T-helper 2 cell treated with Interferon-gamma antibody and Interleukin-4, amounts not matched to agents 5 μg/mL and 100 μg/mL, for 36 hours (primary cell): Measurements from ENCODE around the gene CFAP97.
"Not testable (repeated sequence)": the region's sequence is repeated elsewhere in the genome, so short reads cannot be mapped to it uniquely, and the experiment has no call there.

ENCODE experiments used
- DNase-seq: peaks from one replicate; pipeline ENCODE4 v3.0.0; 2021; ENCODE audit warnings: low spot score
- H3K27ac Mint-ChIP-seq: one replicate; pipeline ENCODE4 v1.8.0; 2021; ENCODE audit warnings: mild to moderate bottlenecking, mixed read lengths
- H3K27me3 Mint-ChIP-seq: one replicate; pipeline ENCODE4 v1.8.0; 2021; ENCODE audit warnings: low read depth, mixed read lengths
- H3K36me3 Mint-ChIP-seq: one replicate; pipeline ENCODE4 v1.8.0; 2021; ENCODE audit warnings: low read depth, mixed read lengths
- H3K4me1 Mint-ChIP-seq: one replicate; pipeline ENCODE4 v1.8.0; 2021; ENCODE audit warnings: low read depth, mixed read lengths
- H3K4me3 Mint-ChIP-seq: one replicate; pipeline ENCODE4 v1.8.0; 2022; ENCODE audit warnings: mild to moderate bottlenecking, moderate library complexity, mixed read lengths
- H3K9me3 Mint-ChIP-seq: one replicate; pipeline ENCODE4 v1.8.0; 2021; ENCODE audit warnings: mixed read lengths

The CFAP97 gene

GRCh38 chr4:185215261-185215660, 11.5 kb upstream of the CFAP97 start:
- DNase-seq = no peak
- H3K36me3 Mint-ChIP-seq = peaks cover 10% of the 10 kb centered on the region
- peaks cover 20% of the 10 kb centered on the region for H3K4me1 Mint-ChIP-seq
- H3K4me3 Mint-ChIP-seq = no peak overlapping the region
- no peaks in the 10 kb centered on the region for H3K9me3 Mint-ChIP-seq
- no peak overlapping the region for H3K27ac Mint-ChIP-seq
- H3K27me3 Mint-ChIP-seq = peaks cover 9% of the 10 kb centered on the region

- Mint-ChIP-seq H3K9me3 (no peaks in the 10 kb centered on the region), H3K4me1 (peaks cover 20% of the 10 kb centered on the region), H3K4me3 (no peak overlapping the region)
Observed at GRCh38 chr4:185213877-185214276, 10.1 kb upstream of the CFAP97 start.

DNA sequence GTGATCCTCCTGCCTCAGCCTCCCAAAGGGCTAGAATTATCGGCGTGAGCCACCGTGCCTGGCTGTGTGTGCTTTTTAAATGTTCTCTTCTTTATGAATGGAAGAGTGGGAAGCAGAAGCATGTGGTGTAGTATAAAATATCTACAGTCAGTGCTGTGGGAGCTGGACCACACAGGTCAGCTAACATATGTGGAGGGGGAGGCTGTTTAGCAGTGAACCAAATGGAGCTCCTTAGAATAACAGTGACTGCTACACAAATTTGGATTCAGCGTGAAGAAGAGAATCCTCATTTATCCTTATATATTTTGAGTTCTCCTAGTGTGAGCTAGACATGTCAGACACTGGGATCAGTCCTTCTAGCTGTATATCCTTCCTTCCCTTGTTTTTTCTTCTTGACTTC, 8.8 kb upstream of the CFAP97 start:
- H3K27me3 Mint-ChIP-seq = peaks cover 9% of the 10 kb centered on the region
- H3K4me1 Mint-ChIP-seq = peaks cover 23% of the 10 kb centered on the region
- H3K9me3 Mint-ChIP-seq = no peaks in the 10 kb centered on the region
- no peak overlapping the region for H3K27ac Mint-ChIP-seq
- no peak overlapping the region for H3K4me3 Mint-ChIP-seq
- no peak for DNase-seq
- peaks cover 10% of the 10 kb centered on the region for H3K36me3 Mint-ChIP-seq

More at GRCh38 chr4:185213877-185214276, 10.1 kb upstream of the CFAP97 start:
- Mint-ChIP-seq H3K27me3 (peaks cover 9% of the 10 kb centered on the region), H3K27ac (no peak overlapping the region), H3K36me3 (peaks cover 10% of the 10 kb centered on the region)
- no peak for DNase-seq

GRCh38 chr4:185211641-185212040, 7.8 kb upstream of the CFAP97 start:
- peak overlapping the region; percentile 83 for H3K4me3 Mint-ChIP-seq
- peaks cover 10% of the 10 kb centered on the region for H3K36me3 Mint-ChIP-seq

DNA sequence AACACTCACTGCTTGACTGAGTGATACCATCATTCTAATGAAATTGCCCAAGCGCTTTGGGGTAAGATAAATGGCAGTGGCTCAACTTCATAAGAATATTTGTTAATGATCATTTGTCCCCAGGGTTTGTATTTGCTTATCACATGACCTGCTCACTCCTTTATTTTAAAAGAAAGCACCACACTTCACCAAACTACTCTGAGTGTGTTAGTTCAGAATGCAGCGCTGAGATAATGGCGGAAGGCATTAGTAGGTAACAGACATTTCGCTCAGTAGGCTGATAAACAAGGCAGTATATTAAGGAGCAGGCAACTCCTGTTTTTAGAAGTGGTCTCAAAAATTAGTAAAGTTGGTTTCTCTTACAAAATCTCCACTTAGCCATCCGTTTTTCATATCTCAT, 7.2 kb upstream of the CFAP97 start:
- H3K27ac Mint-ChIP-seq = peak overlapping the region; percentile 77

More at GRCh38 chr4:185211641-185212040, 7.8 kb upstream of the CFAP97 start:
- Mint-ChIP-seq H3K4me1 (peaks cover 23% of the 10 kb centered on the region), H3K27me3 (peaks cover 9% of the 10 kb centered on the region), H3K9me3 (no peaks in the 10 kb centered on the region), H3K27ac (no peak overlapping the region)
- no peak for DNase-seq

DNA sequence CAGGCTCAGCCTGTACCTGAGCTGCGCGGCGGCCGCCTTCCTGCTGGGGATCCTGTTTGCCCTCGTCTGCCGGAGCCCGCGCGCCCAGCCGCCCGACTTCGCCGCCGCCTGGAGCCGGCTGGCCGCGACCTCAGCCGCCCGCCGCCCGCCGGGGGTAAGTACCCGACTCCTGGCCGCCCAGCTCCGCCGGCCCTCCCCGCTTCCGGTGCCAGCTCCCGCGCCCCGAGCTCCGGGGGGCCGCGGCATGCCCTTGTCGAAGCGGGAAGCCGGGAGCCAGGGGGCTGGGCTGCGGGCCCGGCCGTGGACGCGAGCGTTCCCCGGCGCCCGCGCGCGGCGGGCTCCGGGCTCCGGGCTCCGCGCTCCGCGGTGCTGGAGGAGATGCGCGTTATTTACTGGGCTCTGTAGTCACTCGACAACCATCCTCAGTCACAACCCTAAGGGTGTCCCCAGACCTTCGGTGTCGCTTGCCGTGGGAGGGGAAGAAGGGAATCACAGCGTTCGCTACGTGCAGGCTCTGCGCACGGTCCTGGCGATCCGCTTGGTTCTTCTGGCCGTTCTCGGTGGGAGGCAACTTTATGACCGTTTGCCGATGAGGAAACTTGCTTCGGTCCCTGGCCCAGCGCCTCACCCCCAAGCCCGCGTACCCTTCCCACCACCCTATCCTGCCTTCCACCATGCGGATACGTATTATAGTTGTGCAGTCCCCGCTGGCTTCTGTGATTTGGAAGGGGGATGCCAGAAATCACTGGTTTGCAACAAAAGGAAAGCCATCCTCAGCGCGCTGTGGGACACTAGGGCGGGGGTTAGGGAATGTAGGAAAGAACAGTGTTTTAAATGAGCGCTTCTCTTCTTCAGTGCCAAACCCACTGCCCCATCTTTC, 6.5 kb upstream of the CFAP97 start:
- H3K36me3 Mint-ChIP-seq = peaks cover 10% of the 10 kb centered on the region
- peak overlapping the region; percentile 77 for H3K27ac Mint-ChIP-seq
- peaks cover 23% of the 10 kb centered on the region for H3K4me1 Mint-ChIP-seq

More for the DNA sequence above, 7.2 kb upstream of the CFAP97 start:
- no peak for DNase-seq
- peaks cover 10% of the 10 kb centered on the region for H3K36me3 Mint-ChIP-seq
- no peaks in the 10 kb centered on the region for H3K9me3 Mint-ChIP-seq
- peaks cover 9% of the 10 kb centered on the region for H3K27me3 Mint-ChIP-seq
- H3K4me3 Mint-ChIP-seq = peak overlapping the region; percentile 83
- peaks cover 23% of the 10 kb centered on the region for H3K4me1 Mint-ChIP-seq

DNA sequence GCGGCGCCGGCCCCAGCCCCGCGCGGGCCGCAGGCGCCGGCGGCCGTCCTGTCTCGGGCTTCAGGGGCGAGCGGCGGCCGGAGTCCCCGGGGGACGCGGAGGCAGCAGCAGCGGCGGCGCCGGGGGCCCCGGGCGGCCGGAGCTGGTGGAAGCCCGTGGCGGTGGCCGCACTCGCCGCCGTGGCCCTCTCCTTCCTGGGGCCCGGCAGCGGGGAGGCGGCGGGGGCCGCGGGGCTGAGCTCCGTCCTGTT, 6.0 kb upstream of the CFAP97 start:
- H3K4me1 Mint-ChIP-seq = peaks cover 26% of the 10 kb centered on the region
- H3K27me3 Mint-ChIP-seq, H3K9me3 Mint-ChIP-seq, H3K27ac Mint-ChIP-seq, H3K4me3 Mint-ChIP-seq, H3K36me3 Mint-ChIP-seq, DNase-seq: not testable (repeated sequence)

More for the DNA sequence above, 6.5 kb upstream of the CFAP97 start:
- Mint-ChIP-seq H3K9me3 (no peaks in the 10 kb centered on the region), H3K27me3 (peaks cover 9% of the 10 kb centered on the region), H3K4me3 (peak overlapping the region; percentile 83)
- peak; percentile 38 for DNase-seq

GRCh38 chr4:185209031-185209851, 5.4 kb upstream of the CFAP97 start, which contains the start of gene SNX25:
Gene SNX25 (plus strand): TSS chr4:185209598. CDS start chr4:185209827, 229 bp downstream.
- peak within 1 kb of the TSS; percentile 92 for H3K4me3 Mint-ChIP-seq
- H3K27me3 Mint-ChIP-seq = peaks cover 9% of the 10 kb centered on the region
- H3K9me3 Mint-ChIP-seq = no peaks in the 10 kb centered on the region
- peak within 1 kb of the TSS; percentile 87 for H3K27ac Mint-ChIP-seq
- H3K36me3 Mint-ChIP-seq = peaks cover 10% of the 10 kb centered on the region
- DNase-seq = peak; percentile 91
- peaks cover 31% of the 10 kb centered on the region for H3K4me1 Mint-ChIP-seq

DNA sequence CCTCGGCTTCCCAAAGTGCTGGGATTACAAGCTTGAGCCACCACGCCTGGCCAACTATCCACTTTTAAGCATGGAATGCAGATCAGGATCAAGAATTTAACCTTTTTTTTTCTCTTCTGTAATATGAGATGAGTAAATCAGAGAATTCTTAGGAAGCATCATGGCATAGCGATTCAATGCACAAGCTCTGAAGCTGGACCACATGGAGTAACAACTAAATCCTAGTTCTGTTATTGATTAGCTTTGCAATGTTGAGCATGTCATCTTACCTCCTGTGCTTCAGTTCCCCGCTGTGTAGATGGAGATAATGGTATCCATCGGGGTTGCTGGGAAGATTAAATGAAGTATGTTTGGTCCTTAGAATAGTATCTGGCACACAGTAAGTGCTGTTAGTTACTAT, 3.7 kb upstream of the CFAP97 start:
- Mint-ChIP-seq H3K27me3 (peaks cover 9% of the 10 kb centered on the region), H3K36me3 (peaks cover 5% of the 10 kb centered on the region), H3K4me3 (no peak overlapping the region), H3K9me3 (no peaks in the 10 kb centered on the region), H3K27ac (no peak overlapping the region), H3K4me1 (peaks cover 41% of the 10 kb centered on the region)
- no peak for DNase-seq

- Mint-ChIP-seq H3K27me3 (peaks cover under 1% of the 10 kb centered on the region), H3K27ac (no peak overlapping the region), H3K4me1 (peaks cover 36% of the 10 kb centered on the region), H3K4me3 (no peak overlapping the region), H3K9me3 (no peaks in the 10 kb centered on the region), H3K36me3 (no peaks in the 10 kb centered on the region)
- no peak for DNase-seq
Observed at GRCh38 chr4:185205697-185206342, 2.0 kb upstream of the CFAP97 start.

GRCh38 chr4:185205073-185205472, 1.3 kb upstream of the CFAP97 start:
- H3K9me3 Mint-ChIP-seq, DNase-seq, H3K36me3 Mint-ChIP-seq, H3K27ac Mint-ChIP-seq, H3K27me3 Mint-ChIP-seq: not testable (repeated sequence)
- Mint-ChIP-seq H3K4me1 (peaks cover 32% of the 10 kb centered on the region), H3K4me3 (peak overlapping the region; percentile 86)

DNA sequence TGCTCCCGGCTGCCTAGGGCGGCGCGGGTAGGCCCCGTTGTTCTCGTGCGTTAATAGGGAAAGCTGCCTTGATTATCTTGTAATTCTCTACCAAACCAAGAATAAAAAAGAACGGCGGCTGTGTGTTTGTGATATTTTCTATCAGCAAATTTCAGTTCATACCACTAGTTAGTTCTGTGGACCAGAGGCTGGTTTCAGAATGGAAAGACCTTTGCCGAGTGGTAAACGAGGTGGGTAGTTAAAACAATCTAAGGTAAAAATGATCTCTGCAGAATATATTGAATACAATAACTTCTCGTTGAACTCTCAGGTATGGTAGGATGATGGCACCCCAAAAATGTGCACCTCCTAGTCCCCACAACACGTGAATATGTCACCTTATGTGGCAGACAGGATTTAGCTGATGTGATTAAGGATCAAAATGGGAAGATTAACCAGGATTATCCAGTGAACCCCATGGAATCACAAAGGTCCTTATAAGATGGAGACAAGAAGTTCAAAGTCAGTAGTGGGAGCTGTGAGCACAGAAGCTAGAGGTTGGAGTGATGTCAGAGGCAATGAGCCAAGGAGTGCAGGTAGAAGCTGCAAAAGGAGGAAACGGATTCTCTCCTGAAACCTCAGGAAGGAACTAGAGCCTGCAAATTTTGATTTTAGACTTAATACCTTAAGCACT, 574 bp upstream of the CFAP97 start:
- peak overlapping the region; percentile 86 for H3K4me3 Mint-ChIP-seq
- no peaks in the 10 kb centered on the region for H3K27me3 Mint-ChIP-seq
- peaks cover 4% of the 10 kb centered on the region for H3K36me3 Mint-ChIP-seq
- no peak for DNase-seq
- peaks cover 37% of the 10 kb centered on the region for H3K4me1 Mint-ChIP-seq
- H3K27ac Mint-ChIP-seq = peak overlapping the region; percentile 78
- H3K9me3 Mint-ChIP-seq = no peaks in the 10 kb centered on the region

- peak; percentile 11 for DNase-seq
- peak overlapping the region; percentile 98 for H3K4me3 Mint-ChIP-seq
- peak overlapping the region; percentile 99 for H3K27ac Mint-ChIP-seq
- H3K9me3 Mint-ChIP-seq = no peaks in the 10 kb centered on the region
- no peaks in the 10 kb centered on the region for H3K27me3 Mint-ChIP-seq
- H3K4me1 Mint-ChIP-seq = peaks cover 30% of the 10 kb centered on the region
- H3K36me3 Mint-ChIP-seq = peaks cover 4% of the 10 kb centered on the region
Observed at GRCh38 chr4:185202984-185203485, 765 bp downstream of the CFAP97 start.
